Calu3 (cell line): ENCODE measurements around the gene COL26A1. TPM values are rescaled to one million over a fixed set of nuclear protein-coding genes. Genes with fewer than 3 reads are reported as not detected.

Experiments
- BruUV-seq: library from RNA; stranded (reverse); fragments of 400-500 nt; replicated peaks from 2 replicates; lab custom pipeline; 2021; lab: Mats Ljungman, UMichigan
- CTCF ChIA-PET: fragments of 300-600 bp; sonication (Branson Sonifier 250); formaldehyde crosslinking; loops from one replicate; lab custom pipeline; 2022; ENCODE audit warnings: antibody characterized with exemption; lab: Charles Lee
- DNase-seq: peaks from one replicate; pipeline ENCODE4 v3.0.0; 2022
- H3K27ac Mint-ChIP-seq: one replicate; pipeline ENCODE4 v1.8.0; 2022; ENCODE audit warnings: mixed read lengths; ENCODE audit not compliant: unreplicated experiment
- H3K27me3 Mint-ChIP-seq: one replicate; pipeline ENCODE4 v1.8.0; 2022; ENCODE audit warnings: mixed read lengths; ENCODE audit not compliant: unreplicated experiment
- H3K36me3 Mint-ChIP-seq: one replicate; pipeline ENCODE4 v1.8.0; 2022; ENCODE audit warnings: mild to moderate bottlenecking, moderate library complexity, mixed read lengths; ENCODE audit not compliant: insufficient read depth, unreplicated experiment
- H3K4me1 Mint-ChIP-seq: one replicate; pipeline ENCODE4 v1.8.0; 2022; ENCODE audit warnings: mild to moderate bottlenecking, low read depth, mixed read lengths; ENCODE audit not compliant: unreplicated experiment
- H3K4me3 Mint-ChIP-seq: one replicate; pipeline ENCODE4 v1.8.0; 2022; ENCODE audit warnings: mild to moderate bottlenecking, low read depth, moderate library complexity, mixed read lengths; ENCODE audit not compliant: unreplicated experiment
- H3K9me3 Mint-ChIP-seq: one replicate; pipeline ENCODE4 v1.8.0; 2022; ENCODE audit warnings: low read depth, mixed read lengths; ENCODE audit not compliant: unreplicated experiment
- CTCF ChIP-seq: fragments of 200-600 bp; IDR thresholded peaks from one replicate; pipeline ENCODE4 v1.8.0; 2022; ENCODE audit warnings: antibody characterized with exemption; ENCODE audit not compliant: unreplicated experiment
- intact Hi-C: fragments of 100-400 bp; cut with micrococcal nuclease; formaldehyde crosslinking; loops from one replicate; pipeline ENCODE4 v1.10.0; 2022; ENCODE audit not compliant: unreplicated experiment
- total RNA-seq: library from RNA; stranded (reverse); gene quantifications from 2 replicates; pipeline ENCODE4 v1.2.3, GENCODE V29; 2022

The COL26A1 gene
- total RNA-seq, 1 experiment from 2014 or later = not detected

- Mint-ChIP-seq H3K4me1 (no peaks in the 10 kb centered on the region), H3K36me3 (no peaks in the 10 kb centered on the region), H3K9me3 (no peaks in the 10 kb centered on the region), H3K27ac (no peak overlapping the region), H3K27me3 (peaks cover 7% of the 10 kb centered on the region), H3K4me3 (no peak overlapping the region)
- intact Hi-C loops = no loop called here
- BruUV-seq = no TSS peak
- CTCF ChIA-PET = no interaction called here
- no peak for TF ChIP-seq CTCF
- no peak for DNase-seq
Measured at GRCh38 chr7:101453617-101454016, 90.9 kb downstream of the COL26A1 start.

- no peaks in the 10 kb centered on the region for H3K36me3 Mint-ChIP-seq
- no TSS peak for BruUV-seq
- DNase-seq = no peak
- intact Hi-C loops = no loop called here
- H3K9me3 Mint-ChIP-seq = no peaks in the 10 kb centered on the region
- no peaks in the 10 kb centered on the region for H3K4me1 Mint-ChIP-seq
- CTCF ChIA-PET = no interaction called here
- no peak for TF ChIP-seq CTCF
- H3K27ac Mint-ChIP-seq = no peak overlapping the region
- H3K4me3 Mint-ChIP-seq = no peak overlapping the region
- H3K27me3 Mint-ChIP-seq = no peaks in the 10 kb centered on the region
Measured at GRCh38 chr7:101457001-101457750, 94.5 kb downstream of the COL26A1 start.

DNA sequence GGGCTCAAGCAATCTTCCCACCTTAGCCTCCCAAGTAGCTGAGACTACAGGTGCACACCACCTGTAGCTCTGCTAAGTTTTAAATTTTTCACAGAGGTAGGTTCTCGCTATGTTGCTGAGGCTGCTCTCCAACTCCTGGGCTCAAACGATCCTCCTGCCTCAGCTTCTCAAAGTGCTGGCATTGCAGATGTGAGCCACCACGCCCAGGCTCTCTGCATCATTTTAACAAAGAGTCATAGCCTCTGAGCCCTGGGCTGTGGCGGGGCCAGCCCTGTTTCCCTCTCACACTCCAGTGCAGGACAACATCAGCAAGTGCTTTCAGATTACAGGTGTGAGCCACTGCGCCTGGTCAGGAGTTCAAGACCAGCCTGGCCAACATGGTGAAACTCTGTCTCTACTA lies 102.5 kb downstream of the COL26A1 start:
- no peaks in the 10 kb centered on the region for H3K36me3 Mint-ChIP-seq
- TF ChIP-seq CTCF = no peak
- intact Hi-C loops = no loop called here
- no peaks in the 10 kb centered on the region for H3K9me3 Mint-ChIP-seq
- no peak for DNase-seq
- no peak overlapping the region for H3K27ac Mint-ChIP-seq
- H3K4me3 Mint-ChIP-seq = no peak overlapping the region
- H3K27me3 Mint-ChIP-seq = peaks cover 51% of the 10 kb centered on the region
- H3K4me1 Mint-ChIP-seq = no peaks in the 10 kb centered on the region
- BruUV-seq = no TSS peak
- CTCF ChIA-PET = interaction anchor here (0.6 kb wide), 1 partner anchor 341 kb away, joined by 3 read pairs; no protein-coding TSS in a partner anchor

DNA sequence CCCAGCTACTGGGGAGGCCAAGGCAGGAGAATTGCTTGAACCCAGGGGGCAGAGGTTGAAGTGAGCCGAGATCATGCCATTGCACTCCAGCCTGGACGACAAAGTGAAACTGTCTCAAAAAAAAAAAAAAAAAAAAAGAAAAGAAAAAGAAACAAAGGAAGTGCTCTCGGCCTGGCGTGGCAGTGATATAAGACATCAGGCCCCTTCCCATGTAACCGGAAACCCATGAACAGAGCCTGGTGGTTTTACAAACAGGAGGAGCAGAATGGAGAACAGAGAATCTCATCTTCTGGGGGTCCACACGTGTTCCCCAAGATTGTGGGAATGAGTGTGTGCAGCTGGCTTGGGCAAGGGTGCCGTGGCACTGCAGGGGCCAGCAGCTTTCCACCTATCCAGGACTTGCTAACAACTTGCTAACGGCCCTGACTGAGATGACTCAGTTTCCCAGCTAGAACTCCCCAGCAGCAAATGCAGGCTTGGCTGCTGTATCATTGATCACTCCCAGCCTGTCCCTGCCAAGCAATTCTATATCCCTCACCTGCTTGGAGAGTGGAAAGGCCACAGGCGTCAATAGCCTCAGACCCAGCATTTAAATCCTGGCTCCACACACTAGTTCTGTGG lies 103.0 kb downstream of the COL26A1 start:
- no peaks in the 10 kb centered on the region for H3K4me1 Mint-ChIP-seq
- intact Hi-C loops = no loop called here
- TF ChIP-seq CTCF = no peak
- no peak overlapping the region for H3K4me3 Mint-ChIP-seq
- peaks cover 53% of the 10 kb centered on the region for H3K27me3 Mint-ChIP-seq
- CTCF ChIA-PET = no interaction called here
- H3K27ac Mint-ChIP-seq = no peak overlapping the region
- BruUV-seq = no TSS peak
- DNase-seq = no peak
- no peaks in the 10 kb centered on the region for H3K36me3 Mint-ChIP-seq
- H3K9me3 Mint-ChIP-seq = no peaks in the 10 kb centered on the region
